Neural cell (in vitro differentiated cells): ENCODE results near the gene ACACA.

Experiments
- CTCF ChIP-seq: fragments of 450-650 bp; IDR thresholded peaks from 2 replicates; pipeline ENCODE4 v1.5.1; 2014; ENCODE audit warnings: antibody characterized with exemption, mild to moderate bottlenecking, moderate library complexity; ENCODE audit not compliant: poor library complexity, severe bottlenecking
- EZH2 ChIP-seq: fragments of 200-600, 300-800 bp; shearing (Covaris generic), sonication (generic); IDR thresholded peaks from 2 replicates; pipeline ENCODE4 v1.6.1; 2014; ENCODE audit warnings: antibody characterized with exemption, low read length, borderline replicate concordance, mild to moderate bottlenecking; ENCODE audit not compliant: insufficient read depth, poor library complexity, severe bottlenecking
- POLR2AphosphoS5 ChIP-seq: IDR thresholded peaks from 2 replicates; pipeline ENCODE4 v1.6.1; 2012

GRCh38 chr17:37117373-37118142, 289.1 kb downstream of the ACACA start:
- no peak for TF ChIP-seq EZH2
- no peak for TF ChIP-seq CTCF
- peak; percentile 13 for TF ChIP-seq POLR2AphosphoS5
